Omental fat pad (tissue), 4 donors: ENCODE measurements around the gene IFNA1. TPM values are rescaled to one million over a fixed set of nuclear protein-coding genes. Genes with fewer than 3 reads are reported as not detected.
"Not testable (repeated sequence)": the region's sequence is repeated elsewhere in the genome, so short reads cannot be mapped to it uniquely, and the experiment has no call there.

Experiments used
- ATAC-seq: fragments of 150-250 bp; one replicate; pipeline ENCODE4 v1.9.1; 2016; ENCODE audit warnings: mild to moderate bottlenecking, moderate library complexity; ENCODE audit not compliant: low FRiP score
- DNase-seq: peaks from one replicate; pipeline ENCODE4 v3.0.0-alpha.2; 2019; ENCODE audit warnings: low spot score
- total RNA-seq, 4 donors: library from RNA; depleted of rRNA; stranded (reverse); fragments of >200 nt; gene quantifications; one replicate each; pipeline ENCODE4 v1.1.0, GENCODE V29; 2016
- TF ChIP-seq, protein P1 (sequence below), 3 donors: fragments of 450-650 bp; IDR thresholded peaks; one replicate each; pipeline ENCODE4 v1.5.1; 2016 to 2017; ENCODE audit warnings: antibody characterized with exemption in 3 of 3, mild to moderate bottlenecking in 3 of 3, moderate library complexity in 2 of 3

Gene IFNA1
- total RNA-seq, 4 donors from 2014 or later = not detected

DNA sequence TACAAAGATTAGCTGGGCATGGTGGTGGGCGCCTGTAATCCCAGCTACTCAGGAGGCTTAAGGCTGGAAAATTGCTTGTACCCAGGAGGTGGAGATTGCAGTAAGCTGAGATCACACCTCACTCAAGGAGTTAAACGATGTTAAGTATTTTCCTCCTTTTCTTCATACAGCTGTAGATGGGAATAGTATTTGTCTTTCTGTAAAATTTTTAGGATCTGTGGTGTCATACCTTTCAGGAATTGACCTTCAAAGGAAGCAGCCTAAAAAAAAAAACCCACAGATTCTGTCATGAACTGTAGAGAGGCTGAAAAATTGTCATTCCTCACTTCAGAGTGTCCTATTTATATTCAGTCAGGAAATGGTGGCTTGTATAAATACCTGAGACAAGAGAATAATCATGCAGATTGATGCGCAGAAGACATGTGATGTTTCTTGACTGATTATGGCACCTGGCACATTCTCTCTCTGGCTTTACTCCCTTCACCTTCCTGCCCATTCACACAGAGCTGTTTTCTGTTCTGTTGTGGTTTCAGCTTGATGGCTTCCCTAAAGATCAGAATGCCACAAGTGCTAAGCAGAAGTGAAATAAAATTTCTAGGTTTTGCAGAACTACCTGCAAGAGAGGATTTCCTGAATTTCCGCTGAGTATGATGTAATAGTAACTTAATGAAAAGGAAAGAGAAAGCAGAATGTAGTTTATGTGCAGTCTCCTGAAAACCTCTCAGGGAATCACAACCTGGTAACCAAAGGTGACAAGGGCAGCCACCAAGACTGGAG, 3.8 kb downstream of the IFNA1 start:
- no peak for ATAC-seq
- TF ChIP-seq, protein P1, sequence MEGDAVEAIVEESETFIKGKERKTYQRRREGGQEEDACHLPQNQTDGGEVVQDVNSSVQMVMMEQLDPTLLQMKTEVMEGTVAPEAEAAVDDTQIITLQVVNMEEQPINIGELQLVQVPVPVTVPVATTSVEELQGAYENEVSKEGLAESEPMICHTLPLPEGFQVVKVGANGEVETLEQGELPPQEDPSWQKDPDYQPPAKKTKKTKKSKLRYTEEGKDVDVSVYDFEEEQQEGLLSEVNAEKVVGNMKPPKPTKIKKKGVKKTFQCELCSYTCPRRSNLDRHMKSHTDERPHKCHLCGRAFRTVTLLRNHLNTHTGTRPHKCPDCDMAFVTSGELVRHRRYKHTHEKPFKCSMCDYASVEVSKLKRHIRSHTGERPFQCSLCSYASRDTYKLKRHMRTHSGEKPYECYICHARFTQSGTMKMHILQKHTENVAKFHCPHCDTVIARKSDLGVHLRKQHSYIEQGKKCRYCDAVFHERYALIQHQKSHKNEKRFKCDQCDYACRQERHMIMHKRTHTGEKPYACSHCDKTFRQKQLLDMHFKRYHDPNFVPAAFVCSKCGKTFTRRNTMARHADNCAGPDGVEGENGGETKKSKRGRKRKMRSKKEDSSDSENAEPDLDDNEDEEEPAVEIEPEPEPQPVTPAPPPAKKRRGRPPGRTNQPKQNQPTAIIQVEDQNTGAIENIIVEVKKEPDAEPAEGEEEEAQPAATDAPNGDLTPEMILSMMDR (IDR thresholded peaks at IDR 0.05) = no peak
- DNase-seq = no peak

DNA sequence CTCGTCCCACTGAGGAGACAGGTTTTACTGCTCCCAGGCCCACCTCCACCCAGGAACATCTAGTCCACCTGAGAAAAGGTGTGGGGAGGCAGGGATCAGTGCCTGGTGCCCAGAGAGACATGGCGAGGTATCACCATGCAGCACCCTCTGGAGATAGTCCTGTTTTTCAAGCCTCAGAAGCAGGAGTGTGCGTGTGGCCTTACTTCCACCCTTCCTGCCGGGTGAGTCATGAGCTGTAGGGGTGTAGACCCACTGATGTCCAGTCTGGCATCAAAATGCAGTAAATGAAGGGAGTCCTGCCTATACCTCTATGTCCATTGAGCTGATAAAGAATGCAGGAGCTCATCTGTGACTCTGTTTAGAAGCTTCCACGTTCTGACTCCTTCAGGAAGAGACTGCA, 9.1 kb downstream of the IFNA1 start:
- not testable (repeated sequence) for DNase-seq, ATAC-seq

DNA sequence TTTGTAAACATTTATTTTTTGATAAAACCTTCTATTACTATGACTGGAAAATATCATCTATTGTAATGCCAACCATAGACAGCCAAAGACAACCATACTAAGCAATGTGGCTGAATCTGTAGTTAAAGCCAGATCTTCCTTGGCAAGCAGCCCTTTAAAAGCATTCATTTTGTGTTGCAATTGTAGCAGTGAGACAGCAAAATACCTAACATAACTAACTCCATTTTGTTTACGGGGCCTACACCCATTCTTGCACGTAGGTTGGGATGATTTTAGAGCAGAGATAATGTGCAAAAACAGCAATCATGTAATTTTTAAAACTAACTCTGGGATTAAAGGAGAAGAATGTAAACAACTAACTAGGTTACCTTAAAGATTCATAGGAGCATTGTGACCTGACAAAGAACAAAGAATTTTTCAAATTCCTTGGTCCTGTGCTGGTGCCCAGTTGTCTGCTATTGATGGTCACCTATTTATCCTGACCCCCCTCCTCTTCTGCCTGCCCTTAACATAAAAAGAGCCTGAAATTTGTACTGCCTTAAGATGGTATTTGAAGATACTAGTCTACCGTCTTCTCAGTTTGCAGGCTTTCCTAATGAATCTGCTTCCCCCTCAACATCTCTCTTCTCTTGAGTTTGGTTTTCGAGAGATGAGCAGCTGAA, 10.6 kb downstream of the IFNA1 start:
- ATAC-seq (no peak), DNase-seq (no peak)
- TF ChIP-seq, protein P1 (IDR thresholded peaks at IDR 0.05) = no peak

DNA sequence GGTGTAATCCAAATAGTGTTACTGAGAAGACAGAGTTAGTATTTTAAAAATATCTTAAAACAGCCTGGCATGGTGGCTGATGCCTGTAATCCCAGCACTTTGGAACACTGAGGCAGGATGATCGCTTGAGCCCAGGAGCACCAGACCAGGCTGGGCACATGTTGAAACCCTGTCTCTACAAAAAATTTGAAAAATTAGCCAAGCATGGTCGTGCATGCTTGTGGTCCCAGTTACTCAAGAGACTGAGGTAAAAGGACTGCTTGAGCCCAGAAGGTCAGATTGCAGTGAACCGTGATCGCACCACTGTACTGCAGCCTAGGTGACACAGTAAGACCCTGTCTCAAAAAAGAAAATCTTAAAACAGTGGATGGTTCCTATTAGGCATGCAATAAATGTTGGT, 12.4 kb downstream of the IFNA1 start:
- ATAC-seq (no peak), DNase-seq (no peak)
- TF ChIP-seq, protein P1 (IDR thresholded peaks at IDR 0.05) = no peak

DNA sequence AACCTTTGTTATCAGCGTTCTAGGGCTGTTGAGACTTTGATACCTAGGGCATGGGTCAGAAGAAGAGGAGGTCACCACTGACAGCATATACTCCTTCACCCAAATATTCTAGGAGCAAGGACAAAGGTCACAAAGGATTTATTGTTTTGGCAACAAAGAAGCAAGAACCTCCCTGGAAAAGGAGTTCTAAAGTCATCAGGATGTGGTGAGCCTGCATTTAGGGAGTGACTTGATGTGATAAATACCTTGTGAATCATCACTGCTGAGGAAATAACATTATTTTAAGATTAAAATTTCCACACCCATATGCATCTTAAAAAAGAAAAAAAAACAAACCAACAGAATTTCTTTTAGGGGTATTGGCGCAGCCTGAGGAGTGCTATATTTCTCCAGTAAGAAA, 13.9 kb downstream of the IFNA1 start:
- no peak for DNase-seq

DNA sequence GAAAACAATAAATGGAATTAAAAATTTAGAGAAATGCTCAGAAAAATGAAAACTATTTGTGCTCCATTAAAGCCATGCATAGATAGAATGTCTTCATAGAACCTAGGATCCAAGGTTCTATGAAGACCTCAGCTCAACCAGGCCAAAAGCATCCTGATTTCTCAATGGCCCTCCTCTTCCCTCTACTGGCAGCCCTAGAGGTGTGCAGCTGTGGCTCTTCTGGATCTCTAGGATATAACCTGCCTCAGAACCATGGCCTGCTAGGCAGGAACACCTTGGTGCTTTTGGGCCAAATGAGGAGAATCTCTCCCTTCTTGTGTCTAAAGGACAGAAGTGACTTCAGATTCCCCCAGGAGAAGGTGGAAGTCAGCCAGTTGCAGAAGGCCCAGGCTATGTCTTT, 15.1 kb downstream of the IFNA1 start:
- ATAC-seq (peak; percentile 65), DNase-seq (no peak)
- TF ChIP-seq, protein P1 (IDR thresholded peaks at IDR 0.05) = no peak

More for the DNA sequence above, 13.9 kb downstream of the IFNA1 start:
- peak; percentile 69 for ATAC-seq
- TF ChIP-seq, protein P1 (IDR thresholded peaks at IDR 0.05) = no peak

DNA sequence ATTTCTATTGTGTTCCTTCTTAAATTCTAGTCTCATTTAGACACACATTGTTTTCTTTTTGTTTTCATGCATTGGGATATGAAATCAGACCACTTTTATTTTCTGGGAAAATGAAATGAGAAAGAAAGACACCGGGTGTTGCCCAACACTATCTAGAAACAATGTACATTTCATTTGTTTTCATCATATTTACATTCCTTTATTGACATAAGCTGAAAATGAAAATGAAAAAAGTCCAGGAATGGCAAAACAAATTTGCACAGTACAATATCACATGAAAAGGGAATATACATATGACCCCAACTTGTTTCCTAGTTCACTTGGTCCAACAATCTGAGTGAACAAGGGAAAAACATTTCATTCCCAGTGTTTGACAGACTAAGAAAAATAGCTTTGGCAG, 21.1 kb downstream of the IFNA1 start:
- TF ChIP-seq, protein P1 (IDR thresholded peaks at IDR 0.05) = no peak
- no peak for DNase-seq
- no peak for ATAC-seq
